GM23338 (cell line): ENCODE results near the gene ZP2. TPM values are rescaled to one million over a fixed set of nuclear protein-coding genes. Genes with fewer than 3 reads are reported as not detected.

ENCODE experiments used
- ATAC-seq: fragments of 200-7000 bp; cut with Tn5 transposase; 3 replicates; pipeline ENCODE4 v1.9.1; 2020
- DNase-seq: peaks from one replicate; pipeline ENCODE4 v3.0.0-alpha.2; 2015; ENCODE audit warnings: low spot score
- H2AFZ ChIP-seq: fragments of 200-600 bp; sonication (generic); 2 replicates; pipeline ENCODE4 v1.8.0; 2016; ENCODE audit warnings: antibody characterized with exemption, mild to moderate bottlenecking, moderate library complexity
- H3F3A ChIP-seq: fragments of 200-600 bp; sonication (generic); replicated peaks from 2 replicates; pipeline ENCODE4 v1.8.0; 2017; ENCODE audit warnings: antibody characterized with exemption, mixed run types, low read depth
- H3K27ac ChIP-seq: fragments of 200-600 bp; sonication (generic); 2 replicates; pipeline ENCODE4 v1.6.1; 2016; ENCODE audit warnings: low read depth
- H3K27me3 ChIP-seq: fragments of 200-600 bp; sonication (generic); 2 replicates; pipeline ENCODE4 v1.8.0; 2016; ENCODE audit warnings: mild to moderate bottlenecking, mixed run types, moderate library complexity; ENCODE audit not compliant: insufficient read depth
- H3K36me3 ChIP-seq: fragments of 200-600 bp; sonication (generic); 2 replicates; pipeline ENCODE4 v1.8.0; 2016; ENCODE audit warnings: mild to moderate bottlenecking; ENCODE audit not compliant: insufficient read depth
- H3K4me1 ChIP-seq: fragments of 200-600 bp; sonication (generic); 2 replicates; pipeline ENCODE4 v1.8.0; 2016; ENCODE audit warnings: mild to moderate bottlenecking, moderate library complexity; ENCODE audit not compliant: insufficient read depth
- H3K4me2 ChIP-seq: fragments of 200-600 bp; sonication (generic); 2 replicates; pipeline ENCODE4 v1.7.1; 2017; ENCODE audit warnings: mixed run types
- H3K4me3 ChIP-seq: fragments of 200-600 bp; sonication (generic); 2 replicates; pipeline ENCODE4 v1.6.1; 2016; ENCODE audit warnings: mixed run types
- H3K79me2 ChIP-seq: fragments of 200-600 bp; sonication (generic); replicated peaks from 2 replicates; pipeline ENCODE4 v1.8.0; 2017; ENCODE audit warnings: mild to moderate bottlenecking; ENCODE audit not compliant: insufficient read depth
- H3K9me2 ChIP-seq: fragments of 200-600 bp; sonication (generic); 2 replicates; pipeline ENCODE4 v1.8.0; 2017; ENCODE audit not compliant: insufficient read depth
- H4K20me1 ChIP-seq: fragments of 200-600 bp; sonication (generic); replicated peaks from 2 replicates; pipeline ENCODE4 v1.8.0; 2017; ENCODE audit warnings: mild to moderate bottlenecking; ENCODE audit not compliant: insufficient read depth
- H3K27ac Mint-ChIP-seq: 2 replicates; pipeline ENCODE4 v1.8.0; 2020; ENCODE audit warnings: inconsistent platforms, mild to moderate bottlenecking, moderate library complexity, mixed read lengths
- H3K27me3 Mint-ChIP-seq: 3 replicates; pipeline ENCODE4 v1.8.0; 2022; ENCODE audit warnings: low read depth, mild to moderate bottlenecking, moderate library complexity, mixed read lengths, inconsistent platforms; ENCODE audit not compliant: insufficient read depth, poor library complexity
- H3K36me3 Mint-ChIP-seq: 3 replicates; pipeline ENCODE4 v1.8.0; 2021; ENCODE audit warnings: low read depth, mild to moderate bottlenecking, inconsistent platforms, moderate library complexity, mixed read lengths
- H3K4me1 Mint-ChIP-seq: 3 replicates; pipeline ENCODE4 v1.8.0; 2020; ENCODE audit warnings: mild to moderate bottlenecking, inconsistent platforms, mixed read lengths
- H3K4me3 Mint-ChIP-seq: 3 replicates; pipeline ENCODE4 v1.8.0; 2021; ENCODE audit warnings: moderate library complexity, mild to moderate bottlenecking, inconsistent platforms, mixed read lengths
- H3K9me3 Mint-ChIP-seq: 3 replicates; pipeline ENCODE4 v1.8.0; 2020; ENCODE audit warnings: moderate library complexity, mild to moderate bottlenecking, inconsistent platforms, mixed read lengths
- CREB1 ChIP-seq: fragments of 250-450 bp; sonication (Bioruptor Pico); IDR thresholded peaks from 2 replicates; pipeline ENCODE4 v1.5.0; 2020; ENCODE audit warnings: low read depth, mild to moderate bottlenecking, moderate library complexity
- EZH2 ChIP-seq: fragments of 200-600 bp; sonication (generic); IDR thresholded peaks from one replicate; pipeline ENCODE4 v1.8.0; 2017; ENCODE audit warnings: antibody characterized with exemption, mild to moderate bottlenecking, low read depth; ENCODE audit not compliant: unreplicated experiment
- EZH2phosphoT487 ChIP-seq: fragments of 200-600 bp; sonication (generic); IDR thresholded peaks from one replicate; pipeline ENCODE4 v1.8.1; 2018; ENCODE audit warnings: antibody characterized with exemption; ENCODE audit not compliant: unreplicated experiment
- JUNB ChIP-seq: IDR thresholded peaks from one replicate; pipeline ENCODE4 v1.6.1; 2016; ENCODE audit warnings: antibody characterized with exemption; ENCODE audit not compliant: unreplicated experiment
- NANOG ChIP-seq: IDR thresholded peaks from 2 replicates; pipeline ENCODE4 v1.6.1; 2016; ENCODE audit warnings: antibody characterized with exemption, borderline replicate concordance
- POLR2AphosphoS5 ChIP-seq: IDR thresholded peaks from 2 replicates; pipeline ENCODE4 v1.6.1; 2016; ENCODE audit warnings: antibody characterized with exemption, low read depth
- STAT1 ChIP-seq: IDR thresholded peaks from one replicate; pipeline ENCODE4 v1.6.1; 2016; ENCODE audit warnings: antibody characterized with exemption; ENCODE audit not compliant: unreplicated experiment
- ZNF114 ChIP-seq: fragments of 250-450 bp; sonication (Bioruptor Pico); IDR thresholded peaks from 2 replicates; pipeline ENCODE4 v1.5.0; 2020; ENCODE audit warnings: mild to moderate bottlenecking, moderate library complexity
- ZNF331 ChIP-seq: fragments of 250-450 bp; sonication (Bioruptor Pico); IDR thresholded peaks from 2 replicates; pipeline ENCODE4 v1.5.0; 2020; ENCODE audit warnings: low read depth, mild to moderate bottlenecking, moderate library complexity
- polyA plus RNA-seq: library from polyadenylated mRNA; unstranded; fragments of >200 nt; fragmentation: Nextera tagmentation; extraction: Ambion mirVana; gene quantifications from 2 replicates; pipeline ENCODE4 v1.2.1, GENCODE V29; 2016
- total RNA-seq: library from RNA; depleted of rRNA; stranded (reverse); fragments of >200 nt; shearing (Covaris generic); gene quantifications from 2 replicates; pipeline ENCODE4 v1.2.3, GENCODE V29; 2014
- TF ChIP-seq, protein P1 (sequence below): fragments of 250-450 bp; sonication (Bioruptor Pico); IDR thresholded peaks from 2 replicates; pipeline ENCODE4 v1.5.0; 2020; ENCODE audit warnings: mild to moderate bottlenecking, moderate library complexity
- TF ChIP-seq, protein P2 (sequence below), 2 experiments: fragments of 200-600 bp in 1 of 2; sonication (generic) in 1 of 2; conservative IDR thresholded peaks; 2 replicates each; pipeline versions ENCODE4 v1.5.1 to v1.6.1; 2016 to 2017; ENCODE audit warnings: antibody characterized with exemption in 2 of 2, low read depth in 2 of 2, mild to moderate bottlenecking in 2 of 2, moderate library complexity in 1 of 2
- TF ChIP-seq, protein P3 (sequence below): IDR thresholded peaks from 2 replicates; pipeline ENCODE4 v1.6.1; 2016; ENCODE audit warnings: antibody characterized with exemption

Gene ZP2
- total and polyA plus RNA-seq, 2 experiments from 2014 or later = not detected

DNA sequence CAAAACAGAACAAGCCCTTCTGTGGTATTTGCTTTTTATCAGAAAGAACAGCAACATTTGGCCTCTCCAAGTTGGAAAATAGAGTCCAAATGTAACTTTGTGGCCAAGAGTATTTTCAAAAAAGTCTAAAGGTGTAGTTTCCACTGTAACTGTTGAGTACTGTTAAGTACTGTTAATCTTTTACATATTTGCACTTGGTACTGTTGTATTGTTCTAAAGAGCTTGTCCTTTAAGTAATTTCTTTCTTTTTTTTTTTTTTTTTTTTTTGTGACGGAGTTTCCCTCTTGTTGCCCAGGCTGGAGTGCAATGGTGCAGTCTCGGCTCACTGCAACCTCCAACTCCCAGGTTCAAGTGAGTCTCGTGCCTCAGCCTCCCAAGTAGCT lies 31.4 kb downstream of the ZP2 start (continued):
- TF ChIP-seq ZNF331 (CRISPR knock-in tag) (no peak), NANOG (no peak), CREB1 (CRISPR knock-in tag) (no peak)

DNA sequence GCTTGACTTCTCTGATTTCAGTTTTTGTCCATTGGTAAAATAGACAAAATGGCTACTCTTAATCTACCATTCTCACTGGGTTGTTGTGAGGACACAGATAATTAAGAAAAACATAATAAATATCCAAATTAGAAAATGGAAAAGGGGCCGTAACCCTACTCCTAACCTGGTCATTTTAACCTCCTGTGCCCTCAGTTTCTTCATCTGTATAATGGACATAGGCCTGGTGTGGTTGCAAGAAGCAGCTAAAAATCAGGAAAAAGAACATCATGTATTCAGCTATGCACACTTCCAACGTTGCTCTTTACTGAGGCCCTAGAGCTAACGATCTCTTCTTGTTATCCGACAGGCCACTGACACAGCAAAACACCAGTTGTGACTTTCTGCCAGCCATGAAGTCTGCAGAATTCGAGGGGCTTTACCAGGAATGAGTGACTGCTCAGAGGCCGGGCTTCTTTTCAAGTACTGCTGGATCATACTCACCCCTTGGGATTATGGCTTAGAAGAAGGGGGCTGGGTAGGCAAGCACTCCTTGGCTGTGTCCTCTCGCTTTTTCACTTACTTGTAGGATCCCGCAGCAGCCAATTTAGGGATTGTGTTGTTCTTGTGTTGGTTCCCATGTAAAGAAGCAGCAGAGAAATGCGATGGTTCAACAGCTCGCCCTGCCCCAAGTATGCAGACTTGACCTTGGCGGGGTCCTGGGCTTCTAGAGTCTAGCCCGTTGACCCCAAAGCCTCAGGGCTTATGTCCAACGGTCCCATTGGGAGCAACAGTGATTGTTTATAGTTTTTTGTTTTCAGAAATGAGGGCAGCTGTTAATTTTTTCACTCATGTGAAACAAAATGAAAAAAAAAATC lies 32.0 kb downstream of the ZP2 start:
- H3K27ac Mint-ChIP-seq = no peak overlapping the region
- ATAC-seq = no peak
- TF ChIP-seq ZNF114 (CRISPR knock-in tag) (no peak), STAT1 (no peak), EZH2 (no peak), POLR2AphosphoS5 (no peak), JUNB (no peak), NANOG (no peak), EZH2phosphoT487 (no peak)
- TF ChIP-seq, protein P1, sequence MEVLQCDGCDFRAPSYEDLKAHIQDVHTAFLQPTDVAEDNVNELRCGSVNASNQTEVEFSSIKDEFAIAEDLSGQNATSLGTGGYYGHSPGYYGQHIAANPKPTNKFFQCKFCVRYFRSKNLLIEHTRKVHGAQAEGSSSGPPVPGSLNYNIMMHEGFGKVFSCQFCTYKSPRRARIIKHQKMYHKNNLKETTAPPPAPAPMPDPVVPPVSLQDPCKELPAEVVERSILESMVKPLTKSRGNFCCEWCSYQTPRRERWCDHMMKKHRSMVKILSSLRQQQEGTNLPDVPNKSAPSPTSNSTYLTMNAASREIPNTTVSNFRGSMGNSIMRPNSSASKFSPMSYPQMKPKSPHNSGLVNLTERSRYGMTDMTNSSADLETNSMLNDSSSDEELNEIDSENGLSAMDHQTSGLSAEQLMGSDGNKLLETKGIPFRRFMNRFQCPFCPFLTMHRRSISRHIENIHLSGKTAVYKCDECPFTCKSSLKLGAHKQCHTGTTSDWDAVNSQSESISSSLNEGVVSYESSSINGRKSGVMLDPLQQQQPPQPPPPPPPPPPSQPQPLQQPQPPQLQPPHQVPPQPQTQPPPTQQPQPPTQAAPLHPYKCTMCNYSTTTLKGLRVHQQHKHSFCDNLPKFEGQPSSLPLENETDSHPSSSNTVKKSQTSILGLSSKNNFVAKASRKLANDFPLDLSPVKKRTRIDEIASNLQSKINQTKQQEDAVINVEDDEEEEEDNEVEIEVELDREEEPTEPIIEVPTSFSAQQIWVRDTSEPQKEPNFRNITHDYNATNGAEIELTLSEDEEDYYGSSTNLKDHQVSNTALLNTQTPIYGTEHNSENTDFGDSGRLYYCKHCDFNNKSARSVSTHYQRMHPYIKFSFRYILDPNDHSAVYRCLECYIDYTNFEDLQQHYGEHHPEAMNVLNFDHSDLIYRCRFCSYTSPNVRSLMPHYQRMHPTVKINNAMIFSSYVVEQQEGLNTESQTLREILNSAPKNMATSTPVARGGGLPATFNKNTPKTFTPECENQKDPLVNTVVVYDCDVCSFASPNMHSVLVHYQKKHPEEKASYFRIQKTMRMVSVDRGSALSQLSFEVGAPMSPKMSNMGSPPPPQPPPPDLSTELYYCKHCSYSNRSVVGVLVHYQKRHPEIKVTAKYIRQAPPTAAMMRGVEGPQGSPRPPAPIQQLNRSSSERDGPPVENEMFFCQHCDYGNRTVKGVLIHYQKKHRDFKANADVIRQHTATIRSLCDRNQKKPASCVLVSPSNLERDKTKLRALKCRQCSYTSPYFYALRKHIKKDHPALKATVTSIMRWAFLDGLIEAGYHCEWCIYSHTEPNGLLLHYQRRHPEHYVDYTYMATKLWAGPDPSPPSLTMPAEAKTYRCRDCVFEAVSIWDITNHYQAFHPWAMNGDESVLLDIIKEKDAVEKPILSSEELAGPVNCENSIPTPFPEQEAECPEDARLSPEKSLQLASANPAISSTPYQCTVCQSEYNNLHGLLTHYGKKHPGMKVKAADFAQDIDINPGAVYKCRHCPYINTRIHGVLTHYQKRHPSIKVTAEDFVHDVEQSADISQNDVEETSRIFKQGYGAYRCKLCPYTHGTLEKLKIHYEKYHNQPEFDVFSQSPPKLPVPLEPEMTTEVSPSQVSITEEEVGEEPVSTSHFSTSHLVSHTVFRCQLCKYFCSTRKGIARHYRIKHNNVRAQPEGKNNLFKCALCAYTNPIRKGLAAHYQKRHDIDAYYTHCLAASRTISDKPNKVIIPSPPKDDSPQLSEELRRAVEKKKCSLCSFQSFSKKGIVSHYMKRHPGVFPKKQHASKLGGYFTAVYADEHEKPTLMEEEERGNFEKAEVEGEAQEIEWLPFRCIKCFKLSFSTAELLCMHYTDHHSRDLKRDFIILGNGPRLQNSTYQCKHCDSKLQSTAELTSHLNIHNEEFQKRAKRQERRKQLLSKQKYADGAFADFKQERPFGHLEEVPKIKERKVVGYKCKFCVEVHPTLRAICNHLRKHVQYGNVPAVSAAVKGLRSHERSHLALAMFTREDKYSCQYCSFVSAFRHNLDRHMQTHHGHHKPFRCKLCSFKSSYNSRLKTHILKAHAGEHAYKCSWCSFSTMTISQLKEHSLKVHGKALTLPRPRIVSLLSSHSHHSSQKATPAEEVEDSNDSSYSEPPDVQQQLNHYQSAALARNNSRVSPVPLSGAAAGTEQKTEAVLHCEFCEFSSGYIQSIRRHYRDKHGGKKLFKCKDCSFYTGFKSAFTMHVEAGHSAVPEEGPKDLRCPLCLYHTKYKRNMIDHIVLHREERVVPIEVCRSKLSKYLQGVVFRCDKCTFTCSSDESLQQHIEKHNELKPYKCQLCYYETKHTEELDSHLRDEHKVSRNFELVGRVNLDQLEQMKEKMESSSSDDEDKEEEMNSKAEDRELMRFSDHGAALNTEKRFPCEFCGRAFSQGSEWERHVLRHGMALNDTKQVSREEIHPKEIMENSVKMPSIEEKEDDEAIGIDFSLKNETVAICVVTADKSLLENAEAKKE (CRISPR knock-in tag) = no peak
- TF ChIP-seq, protein P2, sequence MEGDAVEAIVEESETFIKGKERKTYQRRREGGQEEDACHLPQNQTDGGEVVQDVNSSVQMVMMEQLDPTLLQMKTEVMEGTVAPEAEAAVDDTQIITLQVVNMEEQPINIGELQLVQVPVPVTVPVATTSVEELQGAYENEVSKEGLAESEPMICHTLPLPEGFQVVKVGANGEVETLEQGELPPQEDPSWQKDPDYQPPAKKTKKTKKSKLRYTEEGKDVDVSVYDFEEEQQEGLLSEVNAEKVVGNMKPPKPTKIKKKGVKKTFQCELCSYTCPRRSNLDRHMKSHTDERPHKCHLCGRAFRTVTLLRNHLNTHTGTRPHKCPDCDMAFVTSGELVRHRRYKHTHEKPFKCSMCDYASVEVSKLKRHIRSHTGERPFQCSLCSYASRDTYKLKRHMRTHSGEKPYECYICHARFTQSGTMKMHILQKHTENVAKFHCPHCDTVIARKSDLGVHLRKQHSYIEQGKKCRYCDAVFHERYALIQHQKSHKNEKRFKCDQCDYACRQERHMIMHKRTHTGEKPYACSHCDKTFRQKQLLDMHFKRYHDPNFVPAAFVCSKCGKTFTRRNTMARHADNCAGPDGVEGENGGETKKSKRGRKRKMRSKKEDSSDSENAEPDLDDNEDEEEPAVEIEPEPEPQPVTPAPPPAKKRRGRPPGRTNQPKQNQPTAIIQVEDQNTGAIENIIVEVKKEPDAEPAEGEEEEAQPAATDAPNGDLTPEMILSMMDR (conservative IDR thresholded peaks at IDR 0.05; ENCODE audit: low read depth in 2 of 2) = no peak
- TF ChIP-seq, protein P3, sequence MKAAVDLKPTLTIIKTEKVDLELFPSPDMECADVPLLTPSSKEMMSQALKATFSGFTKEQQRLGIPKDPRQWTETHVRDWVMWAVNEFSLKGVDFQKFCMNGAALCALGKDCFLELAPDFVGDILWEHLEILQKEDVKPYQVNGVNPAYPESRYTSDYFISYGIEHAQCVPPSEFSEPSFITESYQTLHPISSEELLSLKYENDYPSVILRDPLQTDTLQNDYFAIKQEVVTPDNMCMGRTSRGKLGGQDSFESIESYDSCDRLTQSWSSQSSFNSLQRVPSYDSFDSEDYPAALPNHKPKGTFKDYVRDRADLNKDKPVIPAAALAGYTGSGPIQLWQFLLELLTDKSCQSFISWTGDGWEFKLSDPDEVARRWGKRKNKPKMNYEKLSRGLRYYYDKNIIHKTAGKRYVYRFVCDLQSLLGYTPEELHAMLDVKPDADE = no peak

More for the DNA sequence above, 32.0 kb downstream of the ZP2 start:
- H3K4me2 ChIP-seq = no peak overlapping the region
- H3F3A ChIP-seq = no peaks in the 10 kb centered on the region
- no peaks in the 10 kb centered on the region for H3K27me3 ChIP-seq
- H4K20me1 ChIP-seq = peaks cover 3% of the 10 kb centered on the region; the same call in 1 of the 2 replicates
- H3K4me3 Mint-ChIP-seq = no peak overlapping the region
- H3K9me3 Mint-ChIP-seq = peaks cover 38% of the 10 kb centered on the region
- peaks cover 96% of the 10 kb centered on the region for H3K36me3 Mint-ChIP-seq
- no peaks in the 10 kb centered on the region; the same call in 1 of the 2 replicates for H3K9me2 ChIP-seq
- H3K79me2 ChIP-seq = no peaks in the 10 kb centered on the region
- no peak overlapping the region for H3K27ac ChIP-seq
- H2AFZ ChIP-seq = no peak overlapping the region
- H3K4me3 ChIP-seq = no peak overlapping the region
- no peaks in the 10 kb centered on the region for H3K27me3 Mint-ChIP-seq
- H3K4me1 Mint-ChIP-seq = no peaks in the 10 kb centered on the region
- DNase-seq = no peak
- no peaks in the 10 kb centered on the region for H3K4me1 ChIP-seq
- peaks cover 51% of the 10 kb centered on the region for H3K36me3 ChIP-seq
